GM23338 (cell line): ENCODE measurements around the gene TXNDC17. TPM values are rescaled to one million over a fixed set of nuclear protein-coding genes. Genes with fewer than 3 reads are reported as not detected.

Experiments used
- ATAC-seq: fragments of 200-7000 bp; cut with Tn5 transposase; 3 replicates; pipeline ENCODE4 v1.9.1; 2020
- DNase-seq: peaks from one replicate; pipeline ENCODE4 v3.0.0-alpha.2; 2015; ENCODE audit warnings: low spot score
- H2AFZ ChIP-seq: fragments of 200-600 bp; sonication (generic); 2 replicates; pipeline ENCODE4 v1.8.0; 2016; ENCODE audit warnings: antibody characterized with exemption, mild to moderate bottlenecking, moderate library complexity
- H3F3A ChIP-seq: fragments of 200-600 bp; sonication (generic); replicated peaks from 2 replicates; pipeline ENCODE4 v1.8.0; 2017; ENCODE audit warnings: antibody characterized with exemption, mixed run types, low read depth
- H3K27ac ChIP-seq: fragments of 200-600 bp; sonication (generic); 2 replicates; pipeline ENCODE4 v1.6.1; 2016; ENCODE audit warnings: low read depth
- H3K27me3 ChIP-seq: fragments of 200-600 bp; sonication (generic); 2 replicates; pipeline ENCODE4 v1.8.0; 2016; ENCODE audit warnings: mild to moderate bottlenecking, mixed run types, moderate library complexity; ENCODE audit not compliant: insufficient read depth
- H3K36me3 ChIP-seq: fragments of 200-600 bp; sonication (generic); 2 replicates; pipeline ENCODE4 v1.8.0; 2016; ENCODE audit warnings: mild to moderate bottlenecking; ENCODE audit not compliant: insufficient read depth
- H3K4me1 ChIP-seq: fragments of 200-600 bp; sonication (generic); 2 replicates; pipeline ENCODE4 v1.8.0; 2016; ENCODE audit warnings: mild to moderate bottlenecking, moderate library complexity; ENCODE audit not compliant: insufficient read depth
- H3K4me2 ChIP-seq: fragments of 200-600 bp; sonication (generic); 2 replicates; pipeline ENCODE4 v1.7.1; 2017; ENCODE audit warnings: mixed run types
- H3K4me3 ChIP-seq: fragments of 200-600 bp; sonication (generic); 2 replicates; pipeline ENCODE4 v1.6.1; 2016; ENCODE audit warnings: mixed run types
- H3K79me2 ChIP-seq: fragments of 200-600 bp; sonication (generic); replicated peaks from 2 replicates; pipeline ENCODE4 v1.8.0; 2017; ENCODE audit warnings: mild to moderate bottlenecking; ENCODE audit not compliant: insufficient read depth
- H3K9me2 ChIP-seq: fragments of 200-600 bp; sonication (generic); 2 replicates; pipeline ENCODE4 v1.8.0; 2017; ENCODE audit not compliant: insufficient read depth
- H4K20me1 ChIP-seq: fragments of 200-600 bp; sonication (generic); replicated peaks from 2 replicates; pipeline ENCODE4 v1.8.0; 2017; ENCODE audit warnings: mild to moderate bottlenecking; ENCODE audit not compliant: insufficient read depth
- H3K27ac Mint-ChIP-seq: 2 replicates; pipeline ENCODE4 v1.8.0; 2020; ENCODE audit warnings: inconsistent platforms, mild to moderate bottlenecking, moderate library complexity, mixed read lengths
- H3K27me3 Mint-ChIP-seq: 3 replicates; pipeline ENCODE4 v1.8.0; 2022; ENCODE audit warnings: low read depth, mild to moderate bottlenecking, moderate library complexity, mixed read lengths, inconsistent platforms; ENCODE audit not compliant: insufficient read depth, poor library complexity
- H3K36me3 Mint-ChIP-seq: 3 replicates; pipeline ENCODE4 v1.8.0; 2021; ENCODE audit warnings: low read depth, mild to moderate bottlenecking, inconsistent platforms, moderate library complexity, mixed read lengths
- H3K4me1 Mint-ChIP-seq: 3 replicates; pipeline ENCODE4 v1.8.0; 2020; ENCODE audit warnings: mild to moderate bottlenecking, inconsistent platforms, mixed read lengths
- H3K4me3 Mint-ChIP-seq: 3 replicates; pipeline ENCODE4 v1.8.0; 2021; ENCODE audit warnings: moderate library complexity, mild to moderate bottlenecking, inconsistent platforms, mixed read lengths
- H3K9me3 Mint-ChIP-seq: 3 replicates; pipeline ENCODE4 v1.8.0; 2020; ENCODE audit warnings: moderate library complexity, mild to moderate bottlenecking, inconsistent platforms, mixed read lengths
- CTCF ChIP-seq, 2 experiments: fragments of 200-600 bp in 1 of 2; sonication (generic) in 1 of 2; conservative IDR thresholded peaks; 2 replicates each; pipeline versions ENCODE4 v1.5.1 to v1.6.1; 2016 to 2017; ENCODE audit warnings: antibody characterized with exemption in 2 of 2, low read depth in 2 of 2, mild to moderate bottlenecking in 2 of 2, moderate library complexity in 1 of 2
- EZH2 ChIP-seq: fragments of 200-600 bp; sonication (generic); IDR thresholded peaks from one replicate; pipeline ENCODE4 v1.8.0; 2017; ENCODE audit warnings: antibody characterized with exemption, mild to moderate bottlenecking, low read depth; ENCODE audit not compliant: unreplicated experiment
- EZH2phosphoT487 ChIP-seq: fragments of 200-600 bp; sonication (generic); IDR thresholded peaks from one replicate; pipeline ENCODE4 v1.8.1; 2018; ENCODE audit warnings: antibody characterized with exemption; ENCODE audit not compliant: unreplicated experiment
- POLR2AphosphoS5 ChIP-seq: IDR thresholded peaks from 2 replicates; pipeline ENCODE4 v1.6.1; 2016; ENCODE audit warnings: antibody characterized with exemption, low read depth
- REST ChIP-seq: IDR thresholded peaks from one replicate; pipeline ENCODE4 v1.6.1; 2018; ENCODE audit warnings: antibody characterized with exemption; ENCODE audit not compliant: unreplicated experiment
- STAT1 ChIP-seq: IDR thresholded peaks from one replicate; pipeline ENCODE4 v1.6.1; 2016; ENCODE audit warnings: antibody characterized with exemption; ENCODE audit not compliant: unreplicated experiment
- polyA plus RNA-seq: library from polyadenylated mRNA; unstranded; fragments of >200 nt; fragmentation: Nextera tagmentation; extraction: Ambion mirVana; gene quantifications from 2 replicates; pipeline ENCODE4 v1.2.1, GENCODE V29; 2016
- total RNA-seq: library from RNA; depleted of rRNA; stranded (reverse); fragments of >200 nt; shearing (Covaris generic); gene quantifications from 2 replicates; pipeline ENCODE4 v1.2.3, GENCODE V29; 2014

Gene TXNDC17
- total and polyA plus RNA-seq, 2 experiments from 2014 or later, result 202 to 887 TPM

- TF ChIP-seq EZH2, result no peak
- no peak for TF ChIP-seq POLR2AphosphoS5
- TF ChIP-seq STAT1, result no peak
- no peak for TF ChIP-seq CTCF (conservative IDR thresholded peaks at IDR 0.05; ENCODE audit: low read depth in 2 of 2)
Observed at GRCh38 chr17:6636105-6636504, 4.8 kb upstream of the TXNDC17 start (continued).

GRCh38 chr17:6636616-6637457 lies 4.0 kb upstream of the TXNDC17 start:
- Histone ChIP-seq H2AFZ (no peak overlapping the region), H3K4me3 (no peak overlapping the region), H3K79me2 (peaks cover 15% of the 10 kb centered on the region), H3K36me3 (peaks cover 21% of the 10 kb centered on the region), H3F3A (no peaks in the 10 kb centered on the region), H3K27ac (no peak overlapping the region), H3K27me3 (no peaks in the 10 kb centered on the region), H3K9me2 (no peaks in the 10 kb centered on the region), H3K4me2 (no peak overlapping the region), H3K4me1 (peaks cover 7% of the 10 kb centered on the region), H4K20me1 (peaks cover 3% of the 10 kb centered on the region; the same call in 1 of the 2 replicates)
- DNase-seq, result peak; percentile 13
- Mint-ChIP-seq H3K9me3 (no peaks in the 10 kb centered on the region; the same call in 2 of the 3 replicates), H3K4me3 (no peak overlapping the region), H3K27me3 (peaks cover 19% of the 10 kb centered on the region), H3K4me1 (peaks cover 12% of the 10 kb centered on the region), H3K27ac (peak overlapping the region; percentile 26; the same call in 1 of the 2 replicates), H3K36me3 (peaks cover 28% of the 10 kb centered on the region)
- TF ChIP-seq REST (peak; percentile 65), EZH2phosphoT487 (no peak), EZH2 (no peak)
- ATAC-seq, result no peak

GRCh38 chr17:6637458-6637840 lies 3.4 kb upstream of the TXNDC17 start:
- peaks cover 16% of the 10 kb centered on the region for H3K4me1 Mint-ChIP-seq
- no peaks in the 10 kb centered on the region for H3K9me2 ChIP-seq
- H3K27ac ChIP-seq, result no peak overlapping the region
- ATAC-seq (no peak), DNase-seq (no peak)
- no peak overlapping the region for H3K4me2 ChIP-seq
- peaks cover 21% of the 10 kb centered on the region for H3K79me2 ChIP-seq
- H3K27ac Mint-ChIP-seq, result no peak overlapping the region
- H2AFZ ChIP-seq, result no peak overlapping the region
- no peak for TF ChIP-seq EZH2phosphoT487
- H3K9me3 Mint-ChIP-seq, result no peaks in the 10 kb centered on the region; the same call in 2 of the 3 replicates
- H4K20me1 ChIP-seq, result peaks cover 3% of the 10 kb centered on the region; the same call in 1 of the 2 replicates
- peaks cover 21% of the 10 kb centered on the region for H3K36me3 ChIP-seq
- peaks cover 28% of the 10 kb centered on the region for H3K36me3 Mint-ChIP-seq
- H3F3A ChIP-seq, result no peaks in the 10 kb centered on the region; the same call in 1 of the 2 replicates
- no peaks in the 10 kb centered on the region for H3K27me3 ChIP-seq
- no peak overlapping the region for H3K4me3 ChIP-seq
- 0 out of 3 replicates have a peak overlapping the region, but pooled peaks have one; percentile 6 for H3K4me3 Mint-ChIP-seq
- H3K4me1 ChIP-seq, result peaks cover 12% of the 10 kb centered on the region
- peaks cover 19% of the 10 kb centered on the region for H3K27me3 Mint-ChIP-seq
